Left ventricle myocardium inferior (tissue), 1 donor: ENCODE data around the gene PIP4P1. TPM values are rescaled to one million over a fixed set of nuclear protein-coding genes. Genes with fewer than 3 reads are reported as not detected.

ENCODE experiments used
- DNase-seq: peaks from one replicate; pipeline ENCODE4 v3.0.0-alpha.2; 2020
- H3K27ac ChIP-seq: fragments of 200-600 bp; replicated peaks from 2 replicates; pipeline ENCODE4 v1.8.0; 2021
- H3K27me3 ChIP-seq: fragments of 200-600 bp; 2 replicates; pipeline ENCODE4 v1.8.0; 2021; ENCODE audit warnings: low read depth
- H3K36me3 ChIP-seq: fragments of 200-600 bp; 2 replicates; pipeline ENCODE4 v1.8.0; 2021
- H3K4me1 ChIP-seq: fragments of 200-600 bp; 2 replicates; pipeline ENCODE4 v1.8.0; 2021
- H3K4me3 ChIP-seq: fragments of 200-600 bp; 2 replicates; pipeline ENCODE4 v1.8.0; 2021; ENCODE audit warnings: mild to moderate bottlenecking, moderate library complexity
- H3K9me3 ChIP-seq: fragments of 200-600 bp; replicated peaks from 2 replicates; pipeline ENCODE4 v1.8.0; 2021
- intact Hi-C: fragments of 100-400 bp; cut with micrococcal nuclease; formaldehyde crosslinking; loops from one replicate; pipeline ENCODE4 v1.11.0; 2022
- total RNA-seq: library from RNA; stranded (reverse); fragmentation: NEBNext Ultra II Directional; extraction: Animal tissue kit (Norgen Biotek cat#: 25700); gene quantifications from one replicate; pipeline ENCODE4 v1.2.1, GENCODE V29; 2021
- TF ChIP-seq, protein P1 (sequence below): fragments of 200-600 bp; IDR thresholded peaks from 2 replicates; pipeline ENCODE4 v1.8.0; 2021; ENCODE audit warnings: antibody characterized with exemption, mild to moderate bottlenecking, borderline replicate concordance
- donor health status: DM: no; HTN: yes; CAD: no; lungs with severe emphysema.

The PIP4P1 gene
- total RNA-seq, 1 donor from 2014 or later, result 19.7 TPM

DNA sequence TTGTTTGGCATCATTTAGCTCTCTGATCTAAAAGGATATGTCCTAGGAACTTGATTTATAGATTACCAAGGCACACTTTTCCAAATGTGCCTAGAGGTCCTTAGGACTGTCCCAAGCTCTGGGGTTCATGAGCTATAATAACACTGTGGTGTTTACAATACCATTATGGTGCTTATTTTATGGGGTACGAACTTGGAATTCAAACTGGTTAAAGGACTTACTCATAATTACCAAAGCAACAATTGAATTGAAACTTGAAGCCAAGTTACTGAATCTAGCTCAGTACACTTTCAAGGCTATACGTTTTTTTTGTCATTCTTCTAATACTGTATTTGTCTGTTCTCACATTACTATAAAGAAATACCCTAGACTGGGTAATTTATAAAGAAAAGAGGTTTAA, 38.3 kb downstream of the PIP4P1 start:
- TF ChIP-seq, protein P1, sequence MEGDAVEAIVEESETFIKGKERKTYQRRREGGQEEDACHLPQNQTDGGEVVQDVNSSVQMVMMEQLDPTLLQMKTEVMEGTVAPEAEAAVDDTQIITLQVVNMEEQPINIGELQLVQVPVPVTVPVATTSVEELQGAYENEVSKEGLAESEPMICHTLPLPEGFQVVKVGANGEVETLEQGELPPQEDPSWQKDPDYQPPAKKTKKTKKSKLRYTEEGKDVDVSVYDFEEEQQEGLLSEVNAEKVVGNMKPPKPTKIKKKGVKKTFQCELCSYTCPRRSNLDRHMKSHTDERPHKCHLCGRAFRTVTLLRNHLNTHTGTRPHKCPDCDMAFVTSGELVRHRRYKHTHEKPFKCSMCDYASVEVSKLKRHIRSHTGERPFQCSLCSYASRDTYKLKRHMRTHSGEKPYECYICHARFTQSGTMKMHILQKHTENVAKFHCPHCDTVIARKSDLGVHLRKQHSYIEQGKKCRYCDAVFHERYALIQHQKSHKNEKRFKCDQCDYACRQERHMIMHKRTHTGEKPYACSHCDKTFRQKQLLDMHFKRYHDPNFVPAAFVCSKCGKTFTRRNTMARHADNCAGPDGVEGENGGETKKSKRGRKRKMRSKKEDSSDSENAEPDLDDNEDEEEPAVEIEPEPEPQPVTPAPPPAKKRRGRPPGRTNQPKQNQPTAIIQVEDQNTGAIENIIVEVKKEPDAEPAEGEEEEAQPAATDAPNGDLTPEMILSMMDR, result no peak
- intact Hi-C loops, result no loop called here

DNA sequence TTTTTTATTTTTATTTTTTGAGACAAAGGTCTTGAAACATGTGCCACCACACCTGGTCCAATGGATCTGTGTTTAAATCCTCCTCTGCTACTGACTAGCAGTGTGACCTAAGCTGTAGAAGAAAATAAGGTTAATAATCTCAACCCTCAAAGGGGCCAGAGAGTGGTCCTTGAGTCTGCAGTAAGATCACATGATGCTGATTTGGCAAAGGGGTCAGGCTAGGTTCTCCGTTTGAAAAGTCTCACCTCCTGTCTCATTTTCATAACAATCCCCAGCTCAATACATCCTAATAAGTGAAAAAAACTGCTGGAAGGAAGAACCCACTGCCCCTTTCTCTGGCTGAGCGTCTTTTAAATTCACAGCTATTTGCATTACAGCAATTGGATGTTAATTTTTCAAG, 40.0 kb downstream of the PIP4P1 start:
- DNase-seq, result no peak
- no peak overlapping the region for H3K4me3 ChIP-seq
- intact Hi-C loops, result no loop called here
- H3K36me3 ChIP-seq, result no peaks in the 10 kb centered on the region
- peaks cover 7% of the 10 kb centered on the region for H3K4me1 ChIP-seq
- TF ChIP-seq, protein P1, result no peak
- H3K9me3 ChIP-seq, result no peaks in the 10 kb centered on the region
- no peak overlapping the region for H3K27ac ChIP-seq
- H3K27me3 ChIP-seq, result no peaks in the 10 kb centered on the region

More for the DNA sequence above, 38.3 kb downstream of the PIP4P1 start:
- peaks cover 7% of the 10 kb centered on the region for H3K4me1 ChIP-seq
- no peaks in the 10 kb centered on the region for H3K9me3 ChIP-seq
- no peaks in the 10 kb centered on the region for H3K27me3 ChIP-seq
- H3K36me3 ChIP-seq, result no peaks in the 10 kb centered on the region
- no peak overlapping the region for H3K27ac ChIP-seq
- no peak for DNase-seq
- H3K4me3 ChIP-seq, result no peak overlapping the region

- intact Hi-C loops, result loop anchor here (10.0 kb wide), 1 partner anchor 185 kb away; no protein-coding TSS in a partner anchor
Measured at GRCh38 chr14:20419419-20419818, 41.8 kb downstream of the PIP4P1 start.

GRCh38 chr14:20418501-20418909, 42.7 kb downstream of the PIP4P1 start:
- no peak overlapping the region for H3K4me3 ChIP-seq
- no peaks in the 10 kb centered on the region for H3K27me3 ChIP-seq
- peaks cover 15% of the 10 kb centered on the region for H3K4me1 ChIP-seq
- no peak for DNase-seq
- H3K9me3 ChIP-seq, result no peaks in the 10 kb centered on the region
- no peak overlapping the region for H3K27ac ChIP-seq
- H3K36me3 ChIP-seq, result no peaks in the 10 kb centered on the region
- TF ChIP-seq, protein P1, result no peak
- intact Hi-C loops, result loop anchor here (10.0 kb wide), 1 partner anchor 186 kb away; no protein-coding TSS in a partner anchor

More at GRCh38 chr14:20419419-20419818, 41.8 kb downstream of the PIP4P1 start:
- Histone ChIP-seq H3K4me3 (no peak overlapping the region), H3K9me3 (no peaks in the 10 kb centered on the region), H3K27me3 (no peaks in the 10 kb centered on the region), H3K4me1 (peaks cover 7% of the 10 kb centered on the region), H3K27ac (no peak overlapping the region), H3K36me3 (no peaks in the 10 kb centered on the region)
- TF ChIP-seq, protein P1, result no peak
- no peak for DNase-seq

DNA sequence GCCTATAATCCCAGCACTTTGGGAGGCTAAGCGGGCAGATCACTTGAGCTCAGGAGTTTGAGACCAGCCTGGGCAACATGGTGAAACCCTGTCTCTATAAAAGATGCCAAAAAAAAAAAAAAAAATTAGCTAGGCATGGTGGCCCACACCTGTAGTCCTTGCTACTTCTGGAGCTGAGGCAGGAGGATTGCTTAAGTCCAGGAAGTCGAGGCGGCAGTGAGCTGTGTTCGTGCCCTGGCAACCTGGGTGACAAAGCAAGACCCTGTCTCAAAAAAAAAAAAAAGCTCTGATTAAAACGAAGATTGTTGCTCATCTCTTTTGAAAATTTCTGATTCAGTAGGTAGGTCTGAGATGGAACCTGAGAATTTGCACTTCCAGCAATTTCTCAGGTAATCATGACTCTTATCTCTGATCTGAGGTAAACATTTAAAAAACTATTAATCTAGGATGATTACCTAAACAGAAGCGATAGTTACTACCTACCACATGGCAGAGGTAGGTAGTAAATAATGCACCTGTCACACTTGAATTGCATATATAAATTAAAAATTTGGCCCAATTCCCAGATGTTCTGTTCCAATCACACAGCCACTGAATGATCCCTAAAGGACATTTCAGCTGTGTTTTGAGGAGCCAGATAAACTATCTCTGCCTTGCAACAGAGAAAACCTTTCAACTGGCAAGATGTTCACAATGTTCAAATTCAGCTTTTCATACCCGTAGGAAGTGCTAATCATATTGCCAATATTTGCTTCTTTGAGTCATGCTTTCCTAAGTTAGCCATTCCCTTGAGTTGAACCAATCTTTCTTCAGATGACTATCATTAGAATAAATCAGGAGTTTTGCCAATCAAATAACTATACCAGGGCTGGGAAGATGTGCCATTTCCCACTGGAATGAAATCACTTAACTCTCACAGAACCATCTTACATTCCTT, 43.7 kb downstream of the PIP4P1 start:
- intact Hi-C loops, result loop anchor here (10.0 kb wide), 1 partner anchor 187 kb away; no protein-coding TSS in a partner anchor
- TF ChIP-seq, protein P1, result no peak
- H3K27me3 ChIP-seq, result no peaks in the 10 kb centered on the region
- no peak for DNase-seq
- H3K4me1 ChIP-seq, result peaks cover 18% of the 10 kb centered on the region
- no peaks in the 10 kb centered on the region for H3K36me3 ChIP-seq
- no peak overlapping the region for H3K4me3 ChIP-seq
- no peak overlapping the region for H3K27ac ChIP-seq
- no peaks in the 10 kb centered on the region for H3K9me3 ChIP-seq
